ENCODE measurements around the gene PRR18.

- TF ChIP-seq CTCF (conservative IDR thresholded peaks at IDR 0.05) (no peak), ZFX (IDR thresholded peaks at IDR 0.05) (no peak)
These were observed 4.6 kb upstream of the PRR18 start for GRCh38 chr6:166312832-166313231.

Measured in C4-2B (cell line).